Activated naive CD4-positive, alpha-beta T cell treated with anti-CD3 and anti-CD28 coated beads, Interleukin-2, amount 50 U/mL, for 24 hours (primary cell): ENCODE data around the gene TTC33.
A peak's percentile ranks its signal among the peaks of the same experiment; 100 is the strongest.
"Not testable (repeated sequence)": the region's sequence is repeated elsewhere in the genome, so short reads cannot be mapped to it uniquely, and the experiment has no call there.

Experiments
- H3K27ac Mint-ChIP-seq: one replicate; pipeline ENCODE4 v1.8.0; 2021; ENCODE audit warnings: mild to moderate bottlenecking, mixed read lengths
- H3K27me3 Mint-ChIP-seq: one replicate; pipeline ENCODE4 v1.8.0; 2021; ENCODE audit warnings: mixed read lengths
- H3K36me3 Mint-ChIP-seq: one replicate; pipeline ENCODE4 v1.8.0; 2021; ENCODE audit warnings: mixed read lengths
- H3K4me1 Mint-ChIP-seq: one replicate; pipeline ENCODE4 v1.8.0; 2021; ENCODE audit warnings: mixed read lengths
- H3K4me3 Mint-ChIP-seq: one replicate; pipeline ENCODE4 v1.8.0; 2021; ENCODE audit warnings: mild to moderate bottlenecking, mixed read lengths
- H3K9me3 Mint-ChIP-seq: one replicate; pipeline ENCODE4 v1.8.0; 2021; ENCODE audit warnings: mixed read lengths

TTC33 gene

GRCh38 chr5:40786664-40787063, 30.9 kb upstream of the TTC33 start:
- H3K4me1 Mint-ChIP-seq = peaks cover 84% of the 10 kb centered on the region
- H3K9me3 Mint-ChIP-seq, H3K27ac Mint-ChIP-seq, H3K27me3 Mint-ChIP-seq, H3K4me3 Mint-ChIP-seq: not testable (repeated sequence)
- H3K36me3 Mint-ChIP-seq = peaks cover 12% of the 10 kb centered on the region

- peaks cover 83% of the 10 kb centered on the region for H3K4me1 Mint-ChIP-seq
- peaks cover 12% of the 10 kb centered on the region for H3K36me3 Mint-ChIP-seq
- H3K9me3 Mint-ChIP-seq = no peaks in the 10 kb centered on the region
- H3K27ac Mint-ChIP-seq = no peak overlapping the region
- H3K4me3 Mint-ChIP-seq = no peak overlapping the region
- no peaks in the 10 kb centered on the region for H3K27me3 Mint-ChIP-seq
These were observed 29.2 kb upstream of the TTC33 start for GRCh38 chr5:40784916-40785315.

GRCh38 chr5:40784027-40784653, 28.4 kb upstream of the TTC33 start:
- H3K4me1 Mint-ChIP-seq = peaks cover 83% of the 10 kb centered on the region
- peak overlapping the region; percentile 1 for H3K27ac Mint-ChIP-seq
- H3K36me3 Mint-ChIP-seq = peaks cover 12% of the 10 kb centered on the region
- H3K9me3 Mint-ChIP-seq = no peaks in the 10 kb centered on the region
- H3K4me3 Mint-ChIP-seq = no peak overlapping the region
- no peaks in the 10 kb centered on the region for H3K27me3 Mint-ChIP-seq

GRCh38 chr5:40781843-40782409, 26.2 kb upstream of the TTC33 start:
- H3K9me3 Mint-ChIP-seq = no peaks in the 10 kb centered on the region
- peaks cover 6% of the 10 kb centered on the region for H3K36me3 Mint-ChIP-seq
- no peak overlapping the region for H3K4me3 Mint-ChIP-seq
- H3K27ac Mint-ChIP-seq = peak overlapping the region; percentile 41
- H3K4me1 Mint-ChIP-seq = peaks cover 70% of the 10 kb centered on the region
- no peaks in the 10 kb centered on the region for H3K27me3 Mint-ChIP-seq

GRCh38 chr5:40780858-40781257, 25.1 kb upstream of the TTC33 start:
- Mint-ChIP-seq H3K4me3 (no peak overlapping the region), H3K36me3 (peaks cover 9% of the 10 kb centered on the region), H3K27me3 (no peaks in the 10 kb centered on the region), H3K27ac (no peak overlapping the region), H3K4me1 (peaks cover 70% of the 10 kb centered on the region), H3K9me3 (no peaks in the 10 kb centered on the region)

- Mint-ChIP-seq H3K4me3 (no peak overlapping the region), H3K9me3 (no peaks in the 10 kb centered on the region), H3K36me3 (peaks cover 7% of the 10 kb centered on the region), H3K4me1 (peaks cover 63% of the 10 kb centered on the region), H3K27me3 (no peaks in the 10 kb centered on the region), H3K27ac (no peak overlapping the region)
These were observed 24.4 kb upstream of the TTC33 start for GRCh38 chr5:40780199-40780598.

- H3K27ac Mint-ChIP-seq = no peak overlapping the region
- H3K36me3 Mint-ChIP-seq = peaks cover 8% of the 10 kb centered on the region
- H3K27me3 Mint-ChIP-seq = no peaks in the 10 kb centered on the region
These were observed 23.8 kb upstream of the TTC33 start for GRCh38 chr5:40779561-40779960.

GRCh38 chr5:40778133-40778532, 22.4 kb upstream of the TTC33 start:
- H3K27me3 Mint-ChIP-seq = no peaks in the 10 kb centered on the region
- no peak overlapping the region for H3K4me3 Mint-ChIP-seq
- H3K27ac Mint-ChIP-seq = no peak overlapping the region
- H3K9me3 Mint-ChIP-seq = no peaks in the 10 kb centered on the region
- H3K4me1 Mint-ChIP-seq = peaks cover 48% of the 10 kb centered on the region
- peaks cover 11% of the 10 kb centered on the region for H3K36me3 Mint-ChIP-seq

More at GRCh38 chr5:40779561-40779960, 23.8 kb upstream of the TTC33 start:
- no peak overlapping the region for H3K4me3 Mint-ChIP-seq
- peaks cover 60% of the 10 kb centered on the region for H3K4me1 Mint-ChIP-seq
- no peaks in the 10 kb centered on the region for H3K9me3 Mint-ChIP-seq

- peaks cover 34% of the 10 kb centered on the region for H3K4me1 Mint-ChIP-seq
- peaks cover 14% of the 10 kb centered on the region for H3K36me3 Mint-ChIP-seq
- no peaks in the 10 kb centered on the region for H3K9me3 Mint-ChIP-seq
- H3K4me3 Mint-ChIP-seq = no peak overlapping the region
- H3K27ac Mint-ChIP-seq = no peak overlapping the region
- H3K27me3 Mint-ChIP-seq = no peaks in the 10 kb centered on the region
These were observed 20.9 kb upstream of the TTC33 start for GRCh38 chr5:40776658-40776977.

- Mint-ChIP-seq H3K36me3 (peaks cover 14% of the 10 kb centered on the region), H3K27ac (no peak overlapping the region), H3K4me3 (no peak overlapping the region), H3K4me1 (peaks cover 28% of the 10 kb centered on the region), H3K9me3 (no peaks in the 10 kb centered on the region), H3K27me3 (no peaks in the 10 kb centered on the region)
These were observed 20.3 kb upstream of the TTC33 start for GRCh38 chr5:40775846-40776657.

GRCh38 chr5:40775085-40775845, 19.5 kb upstream of the TTC33 start:
- Mint-ChIP-seq H3K36me3 (peaks cover 16% of the 10 kb centered on the region), H3K27me3 (no peaks in the 10 kb centered on the region), H3K9me3 (no peaks in the 10 kb centered on the region), H3K4me1 (peaks cover 21% of the 10 kb centered on the region), H3K4me3 (no peak overlapping the region), H3K27ac (no peak overlapping the region)

- peaks cover 16% of the 10 kb centered on the region for H3K4me1 Mint-ChIP-seq
- no peaks in the 10 kb centered on the region for H3K27me3 Mint-ChIP-seq
- H3K36me3 Mint-ChIP-seq = peaks cover 16% of the 10 kb centered on the region
- no peak overlapping the region for H3K4me3 Mint-ChIP-seq
- no peak overlapping the region for H3K27ac Mint-ChIP-seq
- no peaks in the 10 kb centered on the region for H3K9me3 Mint-ChIP-seq
These were observed 18.9 kb upstream of the TTC33 start for GRCh38 chr5:40774623-40775022.

GRCh38 chr5:40770764-40771163, 15.0 kb upstream of the TTC33 start:
- Mint-ChIP-seq H3K4me1 (no peaks in the 10 kb centered on the region), H3K9me3 (no peaks in the 10 kb centered on the region), H3K4me3 (no peak overlapping the region), H3K27ac (no peak overlapping the region), H3K27me3 (no peaks in the 10 kb centered on the region), H3K36me3 (peaks cover 15% of the 10 kb centered on the region)

- no peaks in the 10 kb centered on the region for H3K4me1 Mint-ChIP-seq
- no peak overlapping the region for H3K27ac Mint-ChIP-seq
- no peaks in the 10 kb centered on the region for H3K27me3 Mint-ChIP-seq
- H3K9me3 Mint-ChIP-seq = no peaks in the 10 kb centered on the region
- H3K4me3 Mint-ChIP-seq = no peak overlapping the region
- H3K36me3 Mint-ChIP-seq = peaks cover 10% of the 10 kb centered on the region
These were observed 6.9 kb upstream of the TTC33 start for GRCh38 chr5:40762705-40763104.

- H3K36me3 Mint-ChIP-seq = peaks cover 4% of the 10 kb centered on the region
- no peaks in the 10 kb centered on the region for H3K9me3 Mint-ChIP-seq
- H3K4me3 Mint-ChIP-seq = no peak overlapping the region
- H3K27me3 Mint-ChIP-seq = no peaks in the 10 kb centered on the region
- no peaks in the 10 kb centered on the region for H3K4me1 Mint-ChIP-seq
- no peak overlapping the region for H3K27ac Mint-ChIP-seq
These were observed 1.6 kb upstream of the TTC33 start for GRCh38 chr5:40757400-40757799.

- H3K27ac Mint-ChIP-seq = no peak overlapping the region
- H3K4me1 Mint-ChIP-seq = no peaks in the 10 kb centered on the region
- H3K9me3 Mint-ChIP-seq = no peaks in the 10 kb centered on the region
- H3K27me3 Mint-ChIP-seq = no peaks in the 10 kb centered on the region
- no peak overlapping the region for H3K4me3 Mint-ChIP-seq
- peaks cover 9% of the 10 kb centered on the region for H3K36me3 Mint-ChIP-seq
These were observed 711 bp downstream of the TTC33 start for GRCh38 chr5:40755093-40755406.
